ENCODE measurements around the gene RUNX2.

Gene RUNX2

DNA sequence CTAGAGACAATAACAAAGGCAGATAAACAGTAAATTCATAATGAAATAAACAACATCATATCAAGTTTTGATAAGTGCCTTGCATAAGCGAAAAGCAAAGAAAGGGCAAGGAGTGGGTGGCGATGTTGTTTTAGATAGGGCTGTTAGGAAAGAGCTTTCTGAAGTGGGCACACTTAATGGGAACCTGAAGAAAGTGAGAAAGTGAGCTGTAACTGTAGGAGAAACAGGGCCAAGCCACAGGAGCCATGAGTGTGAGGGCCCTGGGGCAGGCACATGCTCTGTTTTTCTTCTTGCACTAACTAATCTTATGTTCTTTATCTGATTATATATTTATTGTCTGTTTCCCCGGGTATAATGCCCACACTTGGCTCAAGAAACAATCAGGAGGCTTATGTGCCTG lies 243.0 kb downstream of the RUNX2 start:
- peaks cover 12% of the 10 kb centered on the region for H3K4me1 ChIP-seq (ENCODE audit: low read depth, poor library complexity, severe bottlenecking)
- TF ChIP-seq CTCF (conservative IDR thresholded peaks at IDR 0.05; ENCODE audit: low read depth, low read length): no peak
- H2AFZ ChIP-seq (ENCODE audit: low read depth): no peak overlapping the region
- H3K27me3 ChIP-seq (ENCODE audit: insufficient read depth, low read depth): no peaks in the 10 kb centered on the region
- H3K36me3 ChIP-seq (ENCODE audit: insufficient read depth): no peaks in the 10 kb centered on the region
- no peaks in the 10 kb centered on the region for H4K20me1 ChIP-seq (ENCODE audit: insufficient read depth)
- no peak overlapping the region for H3K4me2 ChIP-seq
- H3K4me3 ChIP-seq (IDR thresholded peaks at IDR 0.05; ENCODE audit: insufficient read depth, low read depth, low read length): no peak overlapping the region
- no peaks in the 10 kb centered on the region for H3K79me2 ChIP-seq (ENCODE audit: insufficient read depth, low read depth)
- H3K27ac ChIP-seq: no peak overlapping the region
- no peak overlapping the region for H3K9ac ChIP-seq

GRCh38 chr6:45572833-45573232 lies 244.7 kb downstream of the RUNX2 start:
- no peaks in the 10 kb centered on the region for H4K20me1 ChIP-seq (ENCODE audit: insufficient read depth)
- H3K36me3 ChIP-seq (ENCODE audit: insufficient read depth): no peaks in the 10 kb centered on the region
- no peaks in the 10 kb centered on the region for H3K79me2 ChIP-seq (ENCODE audit: insufficient read depth, low read depth)
- no peak for TF ChIP-seq CTCF (conservative IDR thresholded peaks at IDR 0.05; ENCODE audit: low read depth, low read length)
- H3K4me2 ChIP-seq: no peak overlapping the region
- H3K9ac ChIP-seq: no peak overlapping the region
- H3K27ac ChIP-seq: no peak overlapping the region
- H3K4me3 ChIP-seq (IDR thresholded peaks at IDR 0.05; ENCODE audit: insufficient read depth, low read depth, low read length): no peak overlapping the region
- peaks cover 12% of the 10 kb centered on the region for H3K4me1 ChIP-seq (ENCODE audit: low read depth, poor library complexity, severe bottlenecking)
- no peak overlapping the region for H2AFZ ChIP-seq (ENCODE audit: low read depth)
- no peaks in the 10 kb centered on the region for H3K27me3 ChIP-seq (ENCODE audit: insufficient read depth, low read depth)

- no peak overlapping the region for H3K9ac ChIP-seq
- H3K4me3 ChIP-seq (IDR thresholded peaks at IDR 0.05; ENCODE audit: insufficient read depth, low read depth, low read length): no peak overlapping the region
- H3K36me3 ChIP-seq (ENCODE audit: insufficient read depth): no peaks in the 10 kb centered on the region
- no peaks in the 10 kb centered on the region for H4K20me1 ChIP-seq (ENCODE audit: insufficient read depth)
- no peak overlapping the region for H3K27ac ChIP-seq
- H2AFZ ChIP-seq (ENCODE audit: low read depth): no peak overlapping the region
- peaks cover 12% of the 10 kb centered on the region for H3K4me1 ChIP-seq (ENCODE audit: low read depth, poor library complexity, severe bottlenecking)
- TF ChIP-seq CTCF (conservative IDR thresholded peaks at IDR 0.05; ENCODE audit: low read depth, low read length): no peak
- H3K27me3 ChIP-seq (ENCODE audit: insufficient read depth, low read depth): no peaks in the 10 kb centered on the region
- no peaks in the 10 kb centered on the region for H3K79me2 ChIP-seq (ENCODE audit: insufficient read depth, low read depth)
- H3K4me2 ChIP-seq: no peak overlapping the region
These were observed 245.9 kb downstream of the RUNX2 start for GRCh38 chr6:45574014-45574461.

DNA sequence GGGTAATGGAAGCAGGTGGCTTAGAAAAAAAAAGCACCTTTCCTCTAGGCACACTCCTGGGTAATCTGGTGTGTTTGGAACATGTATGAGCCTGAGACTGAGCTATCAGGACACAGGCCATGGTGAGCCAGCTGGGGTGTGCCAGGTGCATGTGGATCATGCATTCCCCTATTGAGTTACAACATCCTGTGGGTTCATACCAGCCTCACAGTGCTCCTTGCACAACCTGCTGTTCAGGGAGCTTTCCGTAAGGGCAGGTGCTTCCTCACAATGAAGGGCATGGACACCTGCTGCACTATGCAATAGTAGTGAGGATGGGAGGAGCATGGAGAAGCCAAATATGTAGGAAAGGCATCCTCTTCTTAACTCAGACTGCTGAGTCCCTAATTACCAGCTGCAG lies 246.8 kb downstream of the RUNX2 start:
- H3K9ac ChIP-seq: no peak overlapping the region
- TF ChIP-seq CTCF (conservative IDR thresholded peaks at IDR 0.05; ENCODE audit: low read depth, low read length): no peak
- H3K27ac ChIP-seq: no peak overlapping the region
- H3K4me2 ChIP-seq: no peak overlapping the region
- no peaks in the 10 kb centered on the region for H3K27me3 ChIP-seq (ENCODE audit: insufficient read depth, low read depth)
- H3K79me2 ChIP-seq (ENCODE audit: insufficient read depth, low read depth): no peaks in the 10 kb centered on the region
- H3K4me1 ChIP-seq (ENCODE audit: low read depth, poor library complexity, severe bottlenecking): peaks cover 12% of the 10 kb centered on the region
- no peaks in the 10 kb centered on the region for H3K36me3 ChIP-seq (ENCODE audit: insufficient read depth)
- H3K4me3 ChIP-seq (IDR thresholded peaks at IDR 0.05; ENCODE audit: insufficient read depth, low read depth, low read length): no peak overlapping the region
- no peak overlapping the region for H2AFZ ChIP-seq (ENCODE audit: low read depth)
- H4K20me1 ChIP-seq (ENCODE audit: insufficient read depth): no peaks in the 10 kb centered on the region
